Stimulated activated CD8-positive, alpha-beta memory T cell treated with anti-CD3 and anti-CD28 coated beads, Interleukin-7, amount 100 ng/mL, for 4 hours (primary cell): ENCODE results near the gene GPR176.

Experiments used
- DNase-seq, 2 donors: peaks; one replicate each; pipeline ENCODE4 v3.0.0-alpha.2; 2020; ENCODE audit warnings: low read depth in 2 of 2

Gene GPR176

DNA sequence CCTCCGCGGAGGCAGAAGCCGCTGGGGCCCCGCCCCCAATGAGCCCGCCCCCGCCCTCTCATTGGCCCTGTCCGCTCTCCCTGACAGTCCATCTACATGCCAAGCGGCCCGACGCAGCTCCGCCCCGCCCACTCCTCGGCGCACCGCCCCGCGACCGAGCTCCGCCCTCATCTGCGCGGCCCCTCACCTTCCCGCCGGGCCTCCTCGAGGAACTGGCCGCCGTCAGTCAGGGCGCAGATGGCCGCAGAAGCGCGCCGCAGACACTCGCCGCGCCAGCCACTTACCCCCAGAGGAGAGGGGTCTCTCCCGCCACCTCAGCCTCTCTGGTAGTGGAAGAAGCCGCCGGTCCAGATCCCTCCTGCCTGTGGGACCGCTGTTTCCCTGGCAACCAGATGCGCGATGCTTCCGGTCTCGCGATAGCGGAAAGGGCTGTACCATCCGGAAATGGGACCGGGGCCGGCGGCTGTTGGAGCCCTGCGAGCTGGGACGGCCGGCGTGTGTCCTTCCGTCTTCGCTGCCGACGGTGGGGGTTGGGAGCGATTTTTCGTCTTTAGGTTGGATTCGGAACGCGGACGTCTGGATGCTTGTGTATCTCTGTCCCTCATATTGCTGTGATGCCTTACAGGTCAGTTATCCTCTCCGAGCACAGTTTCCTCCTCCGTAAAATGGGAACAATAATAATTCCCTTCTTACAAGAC lies 137.5 kb downstream of the GPR176 start, which contains the start of gene FSIP1:
TSS of gene FSIP1 (minus strand) at position 401 of the 698 bp plus-strand sequence. CDS start 6,317 bp downstream, outside the sequence.
- peak; percentile 90 to 92 for DNase-seq

DNA sequence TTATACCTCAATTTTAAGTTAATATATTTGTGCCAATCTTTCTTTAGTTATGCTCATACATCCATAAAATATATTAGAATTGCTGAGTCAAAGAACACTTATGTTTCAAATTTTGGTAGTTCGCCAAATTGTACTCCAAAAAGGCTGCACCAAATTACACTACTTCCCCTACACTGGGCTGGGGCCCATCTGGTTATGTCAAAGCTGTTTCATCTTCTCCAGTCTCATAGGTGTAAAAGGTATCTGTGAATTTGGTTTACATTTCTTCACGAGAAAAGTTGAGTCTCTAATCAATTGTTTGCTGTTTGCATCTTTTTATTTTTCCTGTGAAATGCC lies 138.1 kb downstream of the GPR176 start:
- DNase-seq, result no peak

DNA sequence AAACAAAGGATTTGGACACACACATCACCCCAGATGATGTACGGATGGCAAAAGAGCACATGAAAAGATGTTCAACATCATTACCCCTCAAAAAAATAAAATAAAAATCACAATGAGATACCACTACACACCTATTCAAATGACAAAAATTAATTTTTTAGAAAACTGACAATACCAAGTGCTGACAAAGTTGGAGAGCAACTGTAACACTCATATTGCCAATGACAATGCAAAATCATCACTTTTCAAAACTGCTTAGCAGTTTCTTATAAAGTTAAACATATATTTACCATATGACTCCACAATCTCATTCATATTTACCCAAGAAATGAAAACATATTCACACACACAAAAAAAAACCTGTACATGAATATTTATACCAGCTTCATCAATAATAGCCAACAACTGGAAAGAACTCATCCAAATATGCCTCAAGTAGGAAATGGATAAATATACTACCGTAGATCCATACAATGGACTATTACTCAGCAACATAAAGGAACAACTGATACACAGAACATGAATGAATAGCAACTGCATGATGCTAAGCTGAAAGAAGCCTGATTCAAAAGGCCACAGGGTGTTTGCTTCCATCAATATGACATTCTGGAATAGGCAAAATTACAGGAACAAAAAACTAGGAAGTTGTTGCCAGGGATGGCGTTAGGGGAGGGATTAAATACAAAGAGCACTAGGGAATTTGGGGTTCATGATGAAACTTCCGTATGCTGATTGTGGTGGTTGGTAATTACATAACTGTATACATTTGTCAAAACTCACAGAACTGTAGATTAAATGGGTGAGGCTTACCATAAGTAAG lies 138.7 kb downstream of the GPR176 start:
- no peak for DNase-seq

DNA sequence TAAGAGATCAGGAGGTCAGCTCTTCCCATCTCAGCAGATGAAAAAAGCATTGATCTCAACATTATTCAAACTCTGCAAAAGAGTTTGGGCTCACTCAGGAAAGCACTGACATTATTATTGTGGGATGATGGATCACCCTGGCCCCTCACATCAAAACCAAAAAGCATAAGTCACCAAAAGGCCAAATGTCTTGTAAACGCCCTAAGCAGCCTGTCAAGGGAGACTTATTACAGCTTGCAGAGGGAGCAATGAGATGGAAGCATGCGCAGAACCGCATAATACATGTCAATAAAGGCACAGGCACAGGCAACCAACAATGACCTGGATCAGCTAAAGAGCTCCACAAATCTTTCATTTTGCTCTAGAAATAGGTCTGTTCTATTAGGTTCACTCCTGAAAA lies 142.0 kb downstream of the GPR176 start:
- no peak for DNase-seq

DNA sequence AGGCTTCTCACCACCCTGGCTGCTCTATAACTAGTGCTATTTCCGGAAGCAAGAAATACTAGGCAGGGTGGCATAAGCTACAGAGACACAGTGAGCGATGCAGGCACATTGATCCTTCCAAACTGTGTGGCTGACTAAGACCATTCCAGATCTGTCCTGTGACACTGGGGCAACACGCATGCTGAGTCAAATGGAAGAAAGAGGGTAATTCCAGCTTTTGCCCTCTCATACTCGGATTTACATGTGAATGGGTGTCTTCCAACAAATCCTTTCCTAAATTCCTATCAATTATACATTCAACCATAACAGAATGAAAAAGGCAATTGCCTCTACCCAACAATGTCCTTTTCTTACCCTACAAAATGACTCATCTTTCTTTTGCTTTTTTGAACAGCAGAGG lies 142.6 kb downstream of the GPR176 start:
- DNase-seq, result no peak

DNA sequence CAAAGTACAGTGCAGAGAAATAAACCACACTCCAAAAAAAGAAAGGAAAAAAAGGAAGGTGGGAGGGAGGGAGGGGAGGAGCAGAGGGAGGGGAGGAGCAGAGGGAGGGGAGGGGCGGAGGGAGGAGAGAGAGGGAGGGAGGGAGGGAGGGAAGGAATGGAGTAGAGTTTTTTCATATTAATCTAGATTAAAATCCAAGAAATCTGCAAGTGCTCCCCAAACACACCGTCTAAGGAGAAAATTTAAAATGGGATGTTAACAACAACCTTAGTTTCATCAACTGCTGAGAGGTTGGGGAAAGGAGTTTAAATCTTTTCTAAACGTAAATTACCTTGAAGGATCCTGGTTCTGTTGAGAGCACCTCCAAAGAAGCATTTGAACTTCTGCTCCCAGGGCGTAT lies 144.0 kb downstream of the GPR176 start:
- DNase-seq, result no peak

DNA sequence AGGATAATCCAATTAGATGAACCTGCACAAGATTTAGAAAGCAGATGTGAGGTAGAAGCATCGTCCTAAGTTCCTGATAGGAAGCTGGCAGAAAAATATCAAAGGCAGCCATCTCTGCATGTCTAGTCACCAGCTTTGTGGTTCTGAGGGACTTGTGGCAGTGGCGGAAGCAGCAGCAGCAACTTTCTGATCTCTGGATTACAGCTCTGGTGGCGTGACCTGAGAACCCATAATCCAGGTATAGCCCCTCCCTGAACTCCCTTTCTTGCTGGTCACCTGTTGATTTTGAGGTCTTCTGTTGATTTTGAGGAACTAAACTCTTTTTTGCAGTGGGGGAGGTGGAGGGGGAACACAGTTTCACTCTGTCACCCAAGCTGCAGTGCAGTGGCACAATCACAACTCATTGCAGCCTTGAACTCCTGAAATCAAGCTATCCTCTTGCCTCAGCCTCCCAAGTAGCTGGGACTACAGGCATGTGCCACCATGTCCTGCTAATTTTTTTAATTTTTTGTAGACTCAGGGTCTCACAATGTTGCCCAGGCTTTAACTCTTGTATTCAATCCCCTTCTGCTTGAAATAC lies 145.3 kb downstream of the GPR176 start:
- no peak for DNase-seq

DNA sequence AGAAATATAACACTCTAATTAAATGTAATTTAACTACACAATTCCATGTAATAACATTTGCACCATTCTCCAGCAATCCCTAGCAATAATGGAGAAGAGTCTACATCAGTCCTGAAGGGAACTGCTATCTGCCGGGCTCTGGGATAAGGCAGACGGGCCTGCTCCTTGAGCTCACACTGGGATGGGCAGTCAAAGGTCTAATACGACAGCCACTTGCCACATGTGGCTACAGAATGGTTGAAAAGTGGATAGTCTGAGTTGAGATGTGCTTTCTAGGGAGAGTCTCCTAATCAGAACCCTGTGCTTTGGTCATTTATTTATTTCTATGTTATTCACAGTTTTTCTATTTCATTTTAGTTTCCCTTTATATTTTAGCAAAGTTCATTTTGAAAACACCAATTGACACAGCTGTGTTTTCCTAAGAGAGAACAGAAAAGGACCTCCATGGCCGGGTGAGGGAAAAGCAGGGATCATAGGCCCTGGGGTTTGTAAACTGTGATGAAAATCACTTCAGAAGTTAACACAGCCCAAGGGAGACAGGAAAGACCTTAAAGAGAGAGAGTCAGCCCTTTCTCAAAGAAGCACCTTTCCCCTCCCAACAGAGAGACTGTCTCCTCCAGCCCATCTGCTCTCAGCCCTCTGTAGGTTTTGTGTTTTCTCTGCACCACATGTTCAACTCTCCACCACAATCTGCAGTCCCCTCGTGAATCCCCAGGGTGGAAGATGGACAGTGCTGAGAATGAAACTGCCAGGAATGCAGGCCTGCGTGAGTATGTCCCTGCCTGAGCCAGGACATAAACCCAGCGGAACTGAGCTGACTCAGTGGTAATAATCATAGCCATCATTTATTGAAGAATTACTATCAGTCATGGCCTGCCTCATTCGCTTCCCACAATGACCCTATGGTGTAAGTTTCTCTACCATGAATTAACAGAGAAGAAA lies 149.0 kb downstream of the GPR176 start:
- no peak for DNase-seq

DNA sequence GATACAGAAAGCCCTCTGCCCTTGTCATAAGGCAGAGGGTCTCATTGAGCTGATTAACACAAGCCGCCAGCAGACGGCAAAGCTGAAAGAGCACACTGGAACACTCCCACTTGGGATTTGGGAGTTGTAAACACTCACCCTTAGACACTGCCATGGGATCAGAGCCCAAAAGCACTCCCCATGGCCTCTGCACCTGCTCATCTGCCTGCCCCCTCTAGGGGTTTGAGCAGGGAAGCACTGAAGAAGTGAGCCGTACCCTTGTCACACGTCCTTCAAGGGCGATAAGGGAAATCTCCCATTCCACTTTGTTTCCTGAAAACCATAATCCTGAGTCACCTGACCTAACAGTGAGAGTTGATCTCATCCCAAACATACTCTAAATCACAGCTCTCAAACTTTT lies 152.1 kb downstream of the GPR176 start:
- no peak for DNase-seq

DNA sequence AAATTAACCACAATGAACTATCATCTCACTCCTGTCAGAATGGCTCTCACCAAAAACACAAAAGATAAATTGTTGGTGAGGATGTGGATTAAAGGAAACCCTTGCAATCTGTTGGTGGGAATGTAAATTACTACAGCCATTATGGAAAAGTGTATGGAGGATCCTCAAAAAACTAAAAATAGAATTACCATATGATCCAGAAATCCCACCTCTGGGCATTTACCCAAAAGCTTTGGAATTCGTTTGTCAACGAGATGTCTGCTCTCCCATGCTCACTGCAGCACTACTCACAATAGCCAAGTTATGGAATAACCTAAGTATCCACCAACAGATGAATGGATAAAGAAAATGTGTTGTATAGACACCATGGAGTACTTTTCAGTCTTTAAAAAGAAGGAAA lies 159.1 kb downstream of the GPR176 start:
- DNase-seq, result no peak

DNA sequence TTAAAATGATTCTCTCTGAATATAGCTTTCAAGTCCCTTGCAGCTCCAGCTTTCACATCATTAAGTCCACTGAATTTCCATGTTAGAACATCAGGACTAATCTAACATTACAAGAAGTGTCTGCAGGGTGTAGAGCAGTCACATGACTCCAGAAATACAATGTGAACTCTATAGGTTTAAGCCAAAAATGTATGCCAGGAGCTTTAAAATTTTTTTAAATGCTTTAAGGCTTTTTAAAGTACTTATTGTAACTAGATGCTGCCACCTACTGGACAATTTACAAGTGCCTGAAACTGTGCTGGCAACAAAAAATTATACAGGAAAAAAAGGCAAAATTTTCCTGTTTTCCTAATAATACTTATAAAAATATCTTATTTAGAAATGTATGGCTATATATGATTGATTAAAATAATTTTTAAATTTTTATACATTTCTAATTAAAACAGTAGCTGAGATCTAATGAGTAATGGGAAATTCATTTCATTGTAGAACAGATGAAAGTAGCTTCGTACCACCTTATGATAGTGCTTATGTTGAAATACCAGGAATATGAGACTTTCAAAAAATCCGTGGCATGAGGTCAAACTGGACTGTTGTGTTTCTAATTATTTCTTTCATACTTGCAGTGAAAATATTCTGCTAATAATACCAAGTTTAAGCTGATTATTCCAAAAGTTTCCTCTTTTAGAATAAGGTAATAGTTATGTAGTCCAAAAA lies 163.1 kb downstream of the GPR176 start:
- DNase-seq, result no peak

DNA sequence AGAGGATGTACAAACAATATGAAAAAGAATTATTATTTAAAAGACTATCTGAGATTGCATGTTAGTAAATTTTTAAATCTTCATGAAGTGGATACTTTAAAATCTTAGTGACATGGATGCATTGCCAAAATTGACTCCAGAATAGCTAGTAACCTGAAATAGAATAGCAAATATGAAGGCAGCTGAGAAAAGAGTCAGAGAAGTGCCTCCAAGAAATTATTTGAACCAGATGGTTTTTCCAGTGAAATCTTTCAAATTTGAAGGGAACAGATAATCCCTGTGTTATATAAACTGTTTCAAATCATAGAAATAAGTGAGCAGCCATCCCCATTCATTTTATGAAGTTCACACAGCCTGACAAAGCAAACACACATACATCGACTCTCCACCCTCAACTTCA lies 167.1 kb downstream of the GPR176 start:
- no peak for DNase-seq

DNA sequence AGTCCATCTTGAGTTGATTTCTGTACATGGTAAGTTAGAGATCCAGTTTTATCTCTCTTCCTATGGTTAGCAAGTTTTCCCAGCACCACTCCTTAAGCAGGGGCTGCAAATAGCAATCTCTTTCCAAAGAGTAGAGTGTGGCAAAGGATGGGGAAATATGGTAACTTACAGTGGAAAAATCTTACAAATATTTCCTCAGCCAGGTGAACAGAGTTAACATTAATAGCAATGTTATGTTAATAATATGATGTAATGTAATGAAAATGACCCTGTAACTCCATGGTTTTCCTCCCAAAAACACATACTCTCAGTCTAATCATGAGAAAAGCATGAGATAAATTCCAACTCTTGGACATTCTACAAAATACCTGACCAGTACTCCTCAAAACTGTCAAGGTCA lies 167.8 kb downstream of the GPR176 start:
- DNase-seq, result no peak
